ENCODE measurements around the gene ZBTB16.

Gene ZBTB16

GRCh38 chr11:114286229-114286628, 226.7 kb downstream of the ZBTB16 start:
- no peak overlapping the region for H3K4me3 ChIP-seq (replicated peaks in 1 of 2; ENCODE audit: low read depth in 2 of 2, low read length in 2 of 2)
- no peak for TF ChIP-seq CTCF (IDR thresholded peaks at IDR 0.05; ENCODE audit: low read depth, low read length)
- DNase-seq (ENCODE audit: low read depth in 2 of 2): no peak

DNA sequence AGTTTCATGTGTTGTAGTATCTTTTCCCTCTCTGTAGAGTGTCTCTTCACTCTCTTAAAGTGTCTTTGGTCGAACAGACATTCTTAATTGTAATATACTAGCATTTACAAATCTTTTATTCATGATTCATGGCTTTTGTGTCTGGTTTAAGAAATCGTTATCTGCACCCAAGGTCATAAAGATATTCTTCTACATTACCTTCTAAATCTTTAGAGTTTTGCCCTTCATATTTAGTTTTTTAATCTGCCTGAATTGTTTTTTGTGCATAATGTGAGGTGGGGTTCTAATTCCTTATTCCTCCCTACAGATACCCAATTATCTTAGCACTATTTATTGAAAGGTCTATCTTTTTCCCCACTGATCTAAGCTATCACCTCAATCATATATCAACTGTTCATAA, 227.6 kb downstream of the ZBTB16 start:
- no peak for DNase-seq (ENCODE audit: low read depth in 2 of 2)
- no peak for TF ChIP-seq CTCF (IDR thresholded peaks at IDR 0.05; ENCODE audit: low read depth, low read length)
- H3K4me3 ChIP-seq (replicated peaks in 1 of 2; ENCODE audit: low read depth in 2 of 2, low read length in 2 of 2): no peak overlapping the region

DNA sequence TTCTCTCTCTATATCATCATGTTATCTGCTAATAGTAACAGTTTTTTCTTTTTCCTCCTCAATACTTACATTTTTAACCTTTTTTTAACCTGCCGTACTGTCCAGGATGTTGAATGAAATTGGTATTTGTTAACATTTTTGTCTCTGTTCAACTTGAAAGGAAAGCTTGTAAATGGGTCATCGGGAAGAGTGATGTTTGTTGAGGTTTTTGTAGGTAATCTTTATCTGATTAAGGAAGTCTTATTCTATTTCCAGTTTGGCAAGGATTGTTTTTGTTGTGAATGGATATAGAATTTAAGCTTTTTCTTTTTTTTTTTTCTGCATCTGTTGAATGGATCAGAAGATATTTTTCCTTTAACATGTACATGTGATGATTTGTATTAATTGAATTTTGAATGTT, 228.6 kb downstream of the ZBTB16 start:
- no peak for DNase-seq (ENCODE audit: low read depth in 2 of 2)
- TF ChIP-seq CTCF (IDR thresholded peaks at IDR 0.05; ENCODE audit: low read depth, low read length): no peak
- no peak overlapping the region for H3K4me3 ChIP-seq (replicated peaks in 1 of 2; ENCODE audit: low read depth in 2 of 2, low read length in 2 of 2)

GRCh38 chr11:114289779-114290178, 230.3 kb downstream of the ZBTB16 start:
- no peak for DNase-seq (ENCODE audit: low read depth in 2 of 2)
- no peak for TF ChIP-seq CTCF (IDR thresholded peaks at IDR 0.05; ENCODE audit: low read depth, low read length)
- H3K4me3 ChIP-seq (replicated peaks in 1 of 2; ENCODE audit: low read depth in 2 of 2, low read length in 2 of 2): no peak overlapping the region

DNA sequence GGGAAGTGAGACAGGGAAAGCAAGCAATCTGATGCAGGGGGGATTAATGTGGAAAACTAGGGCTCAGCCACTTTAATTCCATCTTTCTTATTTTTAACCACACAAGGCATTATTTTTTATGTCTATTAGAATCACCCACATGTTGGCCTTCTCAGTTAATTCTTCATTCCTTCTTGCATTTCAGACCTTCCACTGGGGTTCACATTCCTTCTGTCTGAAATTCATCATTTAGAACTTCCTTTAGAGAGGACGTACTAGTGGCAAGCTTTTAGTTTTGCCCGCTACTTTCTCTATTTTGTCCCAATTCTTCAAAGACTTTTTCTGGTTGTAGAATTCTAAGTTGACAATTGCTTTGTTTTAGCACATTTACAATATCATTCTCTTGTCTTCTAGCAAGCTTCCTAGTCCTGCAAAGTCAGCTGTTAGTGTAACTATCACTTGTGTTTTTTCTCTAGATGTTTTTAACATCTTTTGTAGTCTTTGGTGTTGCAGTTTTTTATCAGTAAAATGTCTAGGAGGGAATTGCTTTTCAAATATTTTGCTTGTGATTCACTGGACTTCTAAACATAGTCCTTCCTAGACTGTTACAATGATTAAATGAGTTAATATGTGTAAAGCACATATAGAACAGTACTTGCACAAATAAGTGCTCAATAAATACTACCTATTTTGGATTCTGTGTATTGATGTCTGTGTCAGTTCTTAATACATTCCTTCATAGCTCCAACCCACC, 231.2 kb downstream of the ZBTB16 start:
- TF ChIP-seq CTCF (IDR thresholded peaks at IDR 0.05; ENCODE audit: low read depth, low read length): no peak
- peak overlapping the region in 1 of 2 donors; percentile 32 for H3K4me3 ChIP-seq (replicated peaks in 1 of 2; ENCODE audit: low read depth in 2 of 2, low read length in 2 of 2)
- DNase-seq (ENCODE audit: low read depth in 2 of 2): peak; percentile 59 to 68

DNA sequence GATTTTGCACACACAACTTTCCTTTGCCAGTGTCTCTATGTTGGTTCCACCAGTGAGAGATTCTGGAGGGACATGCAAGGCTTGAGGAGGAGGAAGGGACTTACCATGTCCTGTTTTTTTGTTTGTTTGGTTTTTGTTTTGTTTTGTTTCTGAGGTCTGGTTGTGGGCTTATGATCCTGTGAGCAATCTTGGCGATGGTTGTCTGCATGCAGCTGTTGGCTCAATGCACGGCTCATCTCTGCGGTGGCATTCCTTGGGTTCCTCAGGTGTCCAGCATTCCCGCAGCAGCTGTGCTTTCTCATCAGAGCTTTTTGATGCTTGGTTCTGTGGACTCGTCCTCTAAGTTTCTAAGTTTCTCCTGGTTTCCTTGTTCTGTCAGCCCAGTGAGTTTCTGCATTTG, 231.9 kb downstream of the ZBTB16 start:
- TF ChIP-seq CTCF (IDR thresholded peaks at IDR 0.05; ENCODE audit: low read depth, low read length): no peak
- DNase-seq (ENCODE audit: low read depth in 2 of 2): peak; percentile 73 to 96
- peak overlapping the region in 1 of 2 donors; percentile 32 for H3K4me3 ChIP-seq (replicated peaks in 1 of 2; ENCODE audit: low read depth in 2 of 2, low read length in 2 of 2)

Data from cardiac fibroblast (primary cell).